Left ventricle myocardium inferior (tissue), 1 donor: ENCODE measurements around the gene ZNF132. TPM values are rescaled to one million over a fixed set of nuclear protein-coding genes. Genes with fewer than 3 reads are reported as not detected.
A peak's percentile ranks its signal among the peaks of the same experiment; 100 is the strongest.

Experiments used
- DNase-seq: peaks from one replicate; pipeline ENCODE4 v3.0.0-alpha.2; 2020
- H3K27ac ChIP-seq: fragments of 200-600 bp; replicated peaks from 2 replicates; pipeline ENCODE4 v1.8.0; 2021
- H3K27me3 ChIP-seq: fragments of 200-600 bp; 2 replicates; pipeline ENCODE4 v1.8.0; 2021; ENCODE audit warnings: low read depth
- H3K36me3 ChIP-seq: fragments of 200-600 bp; 2 replicates; pipeline ENCODE4 v1.8.0; 2021
- H3K4me1 ChIP-seq: fragments of 200-600 bp; 2 replicates; pipeline ENCODE4 v1.8.0; 2021
- H3K4me3 ChIP-seq: fragments of 200-600 bp; 2 replicates; pipeline ENCODE4 v1.8.0; 2021; ENCODE audit warnings: mild to moderate bottlenecking, moderate library complexity
- H3K9me3 ChIP-seq: fragments of 200-600 bp; replicated peaks from 2 replicates; pipeline ENCODE4 v1.8.0; 2021
- intact Hi-C: fragments of 100-400 bp; cut with micrococcal nuclease; formaldehyde crosslinking; loops from one replicate; pipeline ENCODE4 v1.11.0; 2022
- microRNA-seq: library from miRNA; unstranded; fragments of <30 nt; microRNA quantifications from one replicate; pipeline ENCODE4 v1.2.0, GENCODE V29; 2020
- total RNA-seq: library from RNA; stranded (reverse); fragmentation: NEBNext Ultra II Directional; extraction: Animal tissue kit (Norgen Biotek cat#: 25700); gene quantifications from one replicate; pipeline ENCODE4 v1.2.1, GENCODE V29; 2021
- TF ChIP-seq, protein P1 (sequence below): fragments of 200-600 bp; IDR thresholded peaks from 2 replicates; pipeline ENCODE4 v1.8.0; 2021; ENCODE audit warnings: antibody characterized with exemption, mild to moderate bottlenecking, borderline replicate concordance
- donor health status: DM: no; HTN: yes; CAD: no; lungs with severe emphysema.

The ZNF132 gene
- total RNA-seq, 1 donor from 2014 or later, result 5.7 TPM

- H3K36me3 ChIP-seq, result peaks cover 38% of the 10 kb centered on the region
- peaks cover 61% of the 10 kb centered on the region for H3K4me1 ChIP-seq
- intact Hi-C loops, result no loop called here
- H3K27ac ChIP-seq, result peak within 1 kb of the TSS; percentile 100
- no peaks in the 10 kb centered on the region for H3K9me3 ChIP-seq
- peak; percentile 93 for DNase-seq
- no peaks in the 10 kb centered on the region for H3K27me3 ChIP-seq
- TF ChIP-seq, protein P1, sequence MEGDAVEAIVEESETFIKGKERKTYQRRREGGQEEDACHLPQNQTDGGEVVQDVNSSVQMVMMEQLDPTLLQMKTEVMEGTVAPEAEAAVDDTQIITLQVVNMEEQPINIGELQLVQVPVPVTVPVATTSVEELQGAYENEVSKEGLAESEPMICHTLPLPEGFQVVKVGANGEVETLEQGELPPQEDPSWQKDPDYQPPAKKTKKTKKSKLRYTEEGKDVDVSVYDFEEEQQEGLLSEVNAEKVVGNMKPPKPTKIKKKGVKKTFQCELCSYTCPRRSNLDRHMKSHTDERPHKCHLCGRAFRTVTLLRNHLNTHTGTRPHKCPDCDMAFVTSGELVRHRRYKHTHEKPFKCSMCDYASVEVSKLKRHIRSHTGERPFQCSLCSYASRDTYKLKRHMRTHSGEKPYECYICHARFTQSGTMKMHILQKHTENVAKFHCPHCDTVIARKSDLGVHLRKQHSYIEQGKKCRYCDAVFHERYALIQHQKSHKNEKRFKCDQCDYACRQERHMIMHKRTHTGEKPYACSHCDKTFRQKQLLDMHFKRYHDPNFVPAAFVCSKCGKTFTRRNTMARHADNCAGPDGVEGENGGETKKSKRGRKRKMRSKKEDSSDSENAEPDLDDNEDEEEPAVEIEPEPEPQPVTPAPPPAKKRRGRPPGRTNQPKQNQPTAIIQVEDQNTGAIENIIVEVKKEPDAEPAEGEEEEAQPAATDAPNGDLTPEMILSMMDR, result no peak
- H3K4me3 ChIP-seq, result peak within 1 kb of the TSS; percentile 71
Observed at GRCh38 chr19:58386576-58387337, 53.2 kb downstream of the ZNF132 start, which contains the start of gene RPS5. Gene RPS5 (plus strand): TSS chr19:58387269. CDS start chr19:58388138, 869 bp downstream.

DNA sequence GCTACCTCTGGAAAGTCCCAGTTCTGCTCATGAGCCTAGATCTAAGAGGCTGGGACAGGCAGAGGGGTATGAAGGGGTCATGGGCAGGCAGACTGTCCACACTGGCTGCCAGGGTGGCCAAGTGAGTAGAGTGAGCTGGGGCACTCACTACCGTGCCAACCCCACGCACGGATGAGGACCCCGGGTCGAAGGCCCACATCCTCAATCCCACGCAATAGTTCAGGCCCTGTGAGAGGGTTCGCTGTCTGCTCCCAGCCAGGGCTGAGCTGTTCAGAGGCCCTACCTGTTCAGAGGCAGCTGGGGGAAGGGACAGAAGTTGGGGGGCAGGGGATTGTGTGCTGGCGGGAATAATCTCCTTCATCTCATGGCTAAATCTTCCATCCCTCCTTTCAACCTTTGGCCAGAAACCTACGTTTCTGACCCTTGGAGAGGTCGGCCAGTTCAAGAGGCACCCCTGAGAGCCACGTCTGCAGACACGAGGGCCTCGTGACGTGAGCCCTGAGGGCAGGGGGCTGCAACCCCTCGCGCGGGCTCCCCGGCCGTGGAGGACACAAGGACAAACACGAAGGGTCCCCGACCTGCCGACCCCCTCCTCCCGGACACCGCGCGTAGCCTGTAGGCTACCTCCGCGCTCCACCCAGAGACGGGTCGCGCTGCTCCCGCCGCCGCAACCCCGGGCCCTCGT, 53.9 kb downstream of the ZNF132 start:
- Histone ChIP-seq H3K9me3 (no peaks in the 10 kb centered on the region), H3K27me3 (no peaks in the 10 kb centered on the region), H3K4me1 (peaks cover 67% of the 10 kb centered on the region), H3K36me3 (peaks cover 31% of the 10 kb centered on the region), H3K4me3 (peak overlapping the region; percentile 71), H3K27ac (peak overlapping the region; percentile 100)
- intact Hi-C loops, result no loop called here
- no peak for DNase-seq
- TF ChIP-seq, protein P1, result no peak

- Histone ChIP-seq H3K4me1 (peaks cover 65% of the 10 kb centered on the region), H3K27me3 (no peaks in the 10 kb centered on the region), H3K9me3 (no peaks in the 10 kb centered on the region), H3K36me3 (peaks cover 24% of the 10 kb centered on the region), H3K4me3 (peak overlapping the region; percentile 71), H3K27ac (peak overlapping the region; percentile 100)
- no peak for DNase-seq
- intact Hi-C loops, result no loop called here
- TF ChIP-seq, protein P1, result no peak
Observed at GRCh38 chr19:58385313-58385890, 54.6 kb downstream of the ZNF132 start.

- TF ChIP-seq, protein P1, result no peak
Observed at GRCh38 chr19:58382997-58383603, 56.9 kb downstream of the ZNF132 start.

More at GRCh38 chr19:58382997-58383603, 56.9 kb downstream of the ZNF132 start:
- Histone ChIP-seq H3K27me3 (no peaks in the 10 kb centered on the region), H3K36me3 (peaks cover 1% of the 10 kb centered on the region), H3K4me1 (peaks cover 56% of the 10 kb centered on the region), H3K9me3 (no peaks in the 10 kb centered on the region), H3K4me3 (no peak overlapping the region), H3K27ac (no peak overlapping the region)
- no peak for DNase-seq
- intact Hi-C loops, result no loop called here

Small RNAs within 50 kb of the gene (microRNA-seq; reads per million reads assigned to microRNA genes)
- gene MIR4754, result not detected

Other genes starting within 250 kb of the ZNF132 start
- 24.0 TPM for gene ZNF544, start 211.2 kb downstream of the ZNF132 start, total RNA-seq
- 4.9 TPM for gene ZNF8, start 161.2 kb downstream of the ZNF132 start, total RNA-seq
- gene ERVK3-1, start 134.8 kb downstream of the ZNF132 start, total RNA-seq, result 22.7 TPM
- gene ZSCAN22, start 113.2 kb downstream of the ZNF132 start, total RNA-seq, result 1.8 TPM
- gene A1BG, start 86.7 kb downstream of the ZNF132 start, total RNA-seq, result 3.7 TPM
- gene ZNF497, start 77.4 kb downstream of the ZNF132 start, total RNA-seq, result 0.41 TPM
- gene ZNF837, start 59.1 kb downstream of the ZNF132 start, total RNA-seq, result 0.19 TPM
- gene RPS5, start 52.9 kb downstream of the ZNF132 start, total RNA-seq, result 496 TPM
- gene RNF225, start 44.5 kb downstream of the ZNF132 start, total RNA-seq, result not detected
- gene ZNF584, start 31.5 kb downstream of the ZNF132 start, total RNA-seq, result 16.8 TPM
- gene ZNF324B, start 11.5 kb upstream of the ZNF132 start, total RNA-seq, result 3.1 TPM
- gene ZNF324, start 26.9 kb upstream of the ZNF132 start, total RNA-seq, result 5.3 TPM
- gene ZNF446, start 36.2 kb upstream of the ZNF132 start, total RNA-seq, result 4.9 TPM
- gene SLC27A5, start 71.8 kb upstream of the ZNF132 start, total RNA-seq, result 4.1 TPM
- gene ZBTB45, start 79.7 kb upstream of the ZNF132 start, total RNA-seq, result 10.2 TPM
- 136 TPM for gene TRIM28, start 103.9 kb upstream of the ZNF132 start, total RNA-seq
- gene CHMP2A, start 115.0 kb upstream of the ZNF132 start, total RNA-seq, result 124 TPM
- 116 TPM for gene UBE2M, start 118.5 kb upstream of the ZNF132 start, total RNA-seq
- 10.9 TPM for gene MZF1, start 133.2 kb upstream of the ZNF132 start, total RNA-seq